GM21717 (cell line): ENCODE measurements around the gene SLC15A4.

Source experiments
- ATAC-seq: cut with Tn5 transposase; IDR thresholded peaks from one replicate; pipeline ENCODE4 v1.9.1; 2021; ENCODE audit warnings: mild to moderate bottlenecking, moderate library complexity; ENCODE audit not compliant: unreplicated experiment

SLC15A4 gene

GRCh38 chr12:128763395-128763794 lies 60.4 kb downstream of the SLC15A4 start:
- ATAC-seq = no peak

- ATAC-seq = no peak
Measured at GRCh38 chr12:128761379-128761790, 62.4 kb downstream of the SLC15A4 start.

- no peak for ATAC-seq
Measured at GRCh38 chr12:128755566-128755965, 68.2 kb downstream of the SLC15A4 start.

- no peak for ATAC-seq
Measured at GRCh38 chr12:128754275-128754674, 69.5 kb downstream of the SLC15A4 start.

- ATAC-seq = no peak
Measured at GRCh38 chr12:128753438-128753837, 70.3 kb downstream of the SLC15A4 start.

GRCh38 chr12:128752386-128752785 lies 71.4 kb downstream of the SLC15A4 start:
- no peak for ATAC-seq

- ATAC-seq = no peak
Measured at GRCh38 chr12:128747441-128747840, 76.3 kb downstream of the SLC15A4 start.

GRCh38 chr12:128745772-128746689 lies 77.7 kb downstream of the SLC15A4 start:
- ATAC-seq = no peak

GRCh38 chr12:128743916-128744315 lies 79.8 kb downstream of the SLC15A4 start:
- no peak for ATAC-seq
